OCI-LY3 (cell line): Measurements from ENCODE around the gene SLC6A6.
A peak's percentile ranks its signal among the peaks of the same experiment; 100 is the strongest.

Experiments
- CTCF ChIP-seq: fragments of 200-600, 300-600 bp; sonication (generic); IDR thresholded peaks from 2 replicates; pipeline ENCODE4 v1.5.1; 2014; ENCODE audit warnings: antibody characterized with exemption, low read length, low read depth
- EZH2phosphoT487 ChIP-seq: fragments of 200-600 bp; shearing (Covaris generic); IDR thresholded peaks from 2 replicates; pipeline ENCODE4 v1.6.1; 2018; ENCODE audit warnings: antibody characterized with exemption, mixed run types, low read depth

GRCh38 chr3:14369675-14370669, 32.4 kb upstream of the SLC6A6 start:
- TF ChIP-seq CTCF, result peak; percentile 34; the same call in 1 of the 2 replicates
- TF ChIP-seq EZH2phosphoT487, result no peak
